GM21526 (cell line): ENCODE data around the gene BICRA.
A peak's percentile ranks its signal among the peaks of the same experiment; 100 is the strongest.

Source experiments
- ATAC-seq: cut with Tn5 transposase; IDR thresholded peaks from one replicate; pipeline ENCODE4 v1.9.1; 2021; ENCODE audit warnings: moderate library complexity; ENCODE audit not compliant: unreplicated experiment, low FRiP score

BICRA gene

DNA sequence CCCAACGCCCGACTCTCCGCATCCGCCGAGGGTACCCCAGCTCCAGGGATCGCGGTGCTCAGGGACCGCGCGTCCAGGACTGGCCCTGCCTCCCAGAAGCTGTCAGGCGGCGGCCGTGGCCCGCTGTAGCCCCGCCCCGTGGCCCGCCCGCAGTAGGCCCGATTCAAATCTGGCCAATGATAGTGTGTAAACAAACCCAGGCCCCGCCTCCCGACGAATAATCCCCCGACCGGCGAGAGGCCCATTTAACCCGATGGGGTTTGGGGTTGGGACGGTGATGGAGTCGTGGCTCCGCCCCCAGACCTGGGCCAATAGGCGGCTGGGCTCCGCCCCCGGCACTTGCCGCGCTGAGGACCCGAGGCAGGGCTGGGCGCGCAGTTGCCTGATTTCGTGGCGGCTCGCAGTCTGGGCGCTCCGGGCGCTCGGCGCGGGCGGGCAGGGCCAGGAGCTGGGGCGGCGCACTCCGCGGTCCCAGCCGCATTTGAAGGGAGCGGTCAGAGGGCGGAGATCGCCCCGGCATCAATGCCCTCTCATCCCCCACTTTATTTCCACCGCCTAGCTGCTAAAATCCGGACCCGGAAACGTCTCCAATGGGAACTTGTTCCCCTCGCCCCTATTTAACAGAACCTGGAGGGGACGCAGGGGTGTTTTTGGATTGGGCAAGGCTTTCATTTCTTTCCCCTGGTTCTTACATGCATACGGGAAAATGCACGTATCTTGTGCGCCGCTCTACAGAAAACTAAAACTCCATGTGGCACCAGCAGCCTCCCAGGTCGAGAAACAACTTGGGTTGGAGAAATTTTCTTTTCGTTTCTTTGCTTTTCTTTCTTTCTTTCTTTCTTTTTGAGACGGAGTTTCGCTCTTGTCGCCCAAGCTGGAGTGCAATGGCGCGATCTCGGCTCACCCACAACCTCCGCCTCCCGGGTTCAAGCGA is 8.4 kb upstream of the BICRA start:
- peak; percentile 93 for ATAC-seq

GRCh38 chr19:47601180-47601904 is 7.6 kb upstream of the BICRA start:
- ATAC-seq = no peak

DNA sequence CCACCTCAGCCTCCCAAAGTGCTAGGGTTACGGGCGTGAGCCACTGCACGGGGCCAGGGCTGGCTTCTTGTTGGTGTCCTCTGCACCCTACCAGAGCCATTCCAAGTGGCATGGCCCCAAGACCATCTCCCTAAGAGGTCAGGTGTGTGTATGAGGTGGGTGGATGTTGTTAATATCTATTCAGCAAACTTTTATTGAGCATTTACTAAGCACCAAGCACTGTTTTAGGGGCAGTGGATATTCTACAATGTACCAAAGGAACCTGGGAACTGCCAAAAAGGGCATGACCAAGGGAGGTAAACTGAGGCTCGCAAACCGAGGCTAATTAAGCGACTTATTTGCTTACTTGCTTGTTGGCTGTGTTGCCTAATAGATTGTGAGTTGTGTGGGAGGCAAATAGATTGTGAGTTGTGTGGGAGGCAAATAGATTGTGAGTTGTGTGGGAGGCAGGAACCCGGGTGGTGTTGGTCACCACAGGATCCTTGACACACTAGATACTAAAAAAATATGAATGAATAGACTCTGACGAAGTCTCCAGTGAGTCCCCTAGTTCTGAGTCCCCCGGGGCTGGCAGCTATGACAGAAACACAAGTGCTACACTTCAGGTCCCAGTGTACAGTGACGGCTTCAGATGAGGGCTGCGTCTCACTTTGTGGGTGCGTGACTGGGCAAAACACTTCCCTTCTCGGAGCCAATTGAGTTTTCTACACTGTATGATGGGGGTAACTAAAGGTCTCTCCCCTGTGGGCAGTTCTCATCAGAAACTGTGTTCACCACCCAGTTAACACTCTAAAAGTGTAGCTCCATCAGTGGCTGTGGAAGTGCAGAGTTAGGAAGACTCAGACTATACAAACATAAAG is 5.0 kb upstream of the BICRA start:
- ATAC-seq = no peak

- ATAC-seq = no peak
Observed at GRCh38 chr19:47607564-47608073, 1.3 kb upstream of the BICRA start.

DNA sequence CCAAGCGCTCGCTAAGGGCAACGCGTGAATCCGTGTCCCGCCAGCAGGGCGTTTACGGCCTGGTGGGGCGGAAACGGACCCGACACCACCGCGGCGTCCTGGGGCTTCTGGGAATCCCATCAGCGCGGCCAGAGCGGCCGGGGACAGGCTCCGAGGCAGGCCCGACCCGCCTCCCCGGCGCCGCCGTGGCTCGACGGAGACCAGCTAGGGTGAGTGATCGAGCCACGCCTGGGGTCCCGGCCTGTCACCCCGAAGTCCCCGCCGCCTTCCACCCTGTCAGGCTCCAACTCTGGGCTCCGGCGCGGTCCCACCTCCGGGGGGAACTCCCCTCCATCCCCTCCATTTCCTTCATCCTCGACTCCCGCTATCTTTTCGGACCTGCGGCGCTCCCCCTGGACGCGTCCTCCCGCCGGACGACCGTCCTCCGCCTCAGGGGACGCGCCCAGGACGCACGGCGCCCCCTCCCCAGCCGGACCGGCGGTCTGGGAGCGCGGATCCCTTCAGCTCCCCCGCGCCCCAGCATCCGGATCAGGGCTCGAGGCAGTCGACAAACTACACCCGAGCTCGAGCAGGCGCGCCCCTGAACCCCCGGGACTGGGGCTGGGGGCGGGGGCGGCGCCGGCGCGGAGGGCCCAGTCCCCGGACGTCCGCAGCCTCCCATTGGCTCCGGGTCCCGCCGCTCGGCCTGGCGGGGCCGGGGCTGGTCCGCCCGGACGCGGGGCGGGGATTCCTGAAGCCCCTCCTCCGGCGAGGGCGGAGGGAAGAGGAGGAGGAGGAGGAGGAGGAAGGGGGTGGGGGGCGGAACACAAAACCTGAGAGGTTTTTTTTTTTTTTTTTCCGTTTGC is 638 bp upstream of the BICRA start:
- ATAC-seq = peak; percentile 68

DNA sequence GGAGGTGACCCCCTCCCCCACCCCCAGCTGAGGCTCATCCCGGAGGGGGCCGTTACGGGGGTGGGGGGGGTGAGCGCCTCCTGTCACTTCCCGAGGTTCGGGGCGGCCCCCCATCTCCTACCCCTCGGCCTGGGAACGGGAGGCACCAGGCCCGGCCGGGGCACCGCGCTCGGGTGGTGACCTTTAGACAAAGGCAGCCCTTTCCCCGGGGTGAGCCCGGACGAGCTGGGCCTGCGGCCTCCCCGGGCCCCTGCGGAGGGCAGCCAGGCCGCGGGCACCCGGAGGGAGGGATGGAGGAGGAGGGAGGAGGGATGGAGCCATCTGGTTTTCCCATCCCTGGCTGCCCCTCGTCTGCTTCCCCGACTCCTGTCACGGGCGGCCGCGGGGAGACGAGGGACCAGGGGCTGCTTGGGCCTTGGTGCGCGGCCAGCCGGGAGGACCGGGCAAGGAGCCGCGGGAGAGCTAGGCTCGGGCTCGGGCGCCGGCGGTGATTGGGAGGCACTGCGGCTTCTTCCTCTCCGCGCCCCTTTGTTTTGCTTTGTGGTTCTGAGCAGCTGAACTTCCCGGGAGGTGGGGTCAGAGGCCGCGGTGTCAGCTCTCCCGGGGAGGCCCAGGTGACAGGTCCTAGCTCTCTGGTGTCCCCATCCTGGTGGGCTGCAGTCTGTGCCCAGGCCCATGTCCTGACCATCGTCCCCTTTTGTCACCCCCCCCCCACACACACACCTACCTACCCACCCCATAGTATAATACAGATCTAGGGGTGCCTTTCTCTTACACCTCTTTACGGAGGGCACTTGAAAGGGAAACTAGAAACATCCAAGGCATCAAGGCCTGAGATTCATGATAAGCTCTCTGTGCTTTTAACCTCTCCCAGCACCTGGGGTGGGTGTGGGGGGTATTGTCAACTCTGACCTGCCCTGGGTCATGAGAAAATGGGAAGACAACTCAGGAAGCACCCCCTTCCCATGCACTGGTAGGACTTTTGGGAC is 1.3 kb downstream of the BICRA start:
- no peak for ATAC-seq

GRCh38 chr19:47610902-47611301 is 2.0 kb downstream of the BICRA start:
- ATAC-seq = no peak

DNA sequence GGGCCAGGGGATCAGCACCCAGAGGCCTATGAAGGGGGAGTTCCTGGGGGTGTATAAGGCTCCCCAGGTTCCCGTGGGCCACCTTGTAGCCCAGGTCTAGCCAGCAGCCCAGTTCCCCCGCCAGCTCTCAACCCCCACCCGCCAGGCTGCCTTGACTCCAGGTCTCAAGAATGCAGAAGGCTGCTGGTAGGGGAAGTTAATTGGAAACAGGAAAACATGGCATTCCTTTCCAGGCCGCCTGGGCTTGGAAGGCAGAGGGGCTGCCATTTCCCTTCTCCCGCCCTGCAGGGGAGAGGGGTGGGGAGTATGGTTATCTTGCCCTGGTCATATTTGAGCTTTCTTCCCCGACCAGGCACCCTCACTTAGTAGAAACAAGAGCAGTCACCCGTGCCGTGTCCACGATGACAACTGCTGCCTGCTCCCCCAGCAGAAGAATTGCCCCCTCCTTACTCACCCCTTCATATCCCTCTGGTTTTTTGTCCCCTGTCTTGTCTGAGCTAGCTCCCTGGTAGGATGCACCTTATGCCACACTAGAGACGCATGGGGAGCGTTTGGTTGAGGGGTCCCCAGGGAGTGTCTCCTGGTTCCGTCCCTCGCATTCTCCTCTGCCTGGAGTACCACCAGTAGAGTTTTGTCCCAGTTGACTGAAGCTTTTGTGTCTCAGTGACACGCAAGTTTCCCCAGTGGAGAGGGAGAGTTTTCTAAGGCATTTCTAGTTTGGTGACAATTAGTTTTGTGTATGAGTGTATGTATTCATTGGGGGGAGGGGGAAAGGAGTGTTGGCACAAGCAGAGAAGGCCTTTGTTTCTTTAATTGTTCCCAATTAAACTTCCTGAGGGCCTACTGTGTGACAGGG is 4.5 kb downstream of the BICRA start:
- ATAC-seq = no peak

DNA sequence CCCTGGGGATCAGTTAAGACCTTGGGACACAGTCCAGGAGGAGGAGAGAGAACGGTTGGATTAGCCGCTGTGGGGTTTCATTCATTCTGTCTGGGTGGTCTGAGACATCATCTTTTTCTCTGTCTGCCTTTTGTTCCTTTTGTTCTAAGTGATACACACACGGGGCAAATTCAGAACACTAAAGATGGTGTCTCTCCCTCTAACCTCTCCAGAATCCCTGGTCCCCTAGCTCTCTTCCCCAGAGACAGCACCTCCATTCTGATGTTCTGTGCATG is 5.0 kb downstream of the BICRA start:
- ATAC-seq = no peak

DNA sequence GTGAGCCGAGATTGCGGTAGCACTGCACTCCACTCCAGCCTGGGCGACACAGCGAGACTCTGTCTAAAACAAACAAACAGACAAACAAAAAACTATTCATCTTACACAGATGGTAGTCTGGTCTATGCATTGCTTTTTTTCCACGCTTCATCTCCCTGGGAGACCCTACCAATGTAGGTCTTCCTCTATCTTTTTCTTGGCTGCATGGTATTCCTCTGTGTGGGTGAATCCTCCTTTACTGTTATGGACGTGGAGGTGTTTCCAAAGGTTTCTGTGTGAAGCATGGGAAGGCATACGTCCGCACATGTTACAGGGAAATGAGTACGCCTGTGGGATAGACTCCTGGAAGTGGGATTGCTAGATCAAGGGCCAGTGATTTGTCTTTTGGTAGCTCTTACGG is 5.6 kb downstream of the BICRA start:
- ATAC-seq = no peak

- ATAC-seq = no peak
Observed at GRCh38 chr19:47615230-47615629, 6.3 kb downstream of the BICRA start.

GRCh38 chr19:47615714-47616113 is 6.8 kb downstream of the BICRA start:
- ATAC-seq = no peak

- ATAC-seq = no peak
Observed at GRCh38 chr19:47618771-47619170, 9.8 kb downstream of the BICRA start.

- ATAC-seq = no peak
Observed at GRCh38 chr19:47619763-47620162, 10.8 kb downstream of the BICRA start.

DNA sequence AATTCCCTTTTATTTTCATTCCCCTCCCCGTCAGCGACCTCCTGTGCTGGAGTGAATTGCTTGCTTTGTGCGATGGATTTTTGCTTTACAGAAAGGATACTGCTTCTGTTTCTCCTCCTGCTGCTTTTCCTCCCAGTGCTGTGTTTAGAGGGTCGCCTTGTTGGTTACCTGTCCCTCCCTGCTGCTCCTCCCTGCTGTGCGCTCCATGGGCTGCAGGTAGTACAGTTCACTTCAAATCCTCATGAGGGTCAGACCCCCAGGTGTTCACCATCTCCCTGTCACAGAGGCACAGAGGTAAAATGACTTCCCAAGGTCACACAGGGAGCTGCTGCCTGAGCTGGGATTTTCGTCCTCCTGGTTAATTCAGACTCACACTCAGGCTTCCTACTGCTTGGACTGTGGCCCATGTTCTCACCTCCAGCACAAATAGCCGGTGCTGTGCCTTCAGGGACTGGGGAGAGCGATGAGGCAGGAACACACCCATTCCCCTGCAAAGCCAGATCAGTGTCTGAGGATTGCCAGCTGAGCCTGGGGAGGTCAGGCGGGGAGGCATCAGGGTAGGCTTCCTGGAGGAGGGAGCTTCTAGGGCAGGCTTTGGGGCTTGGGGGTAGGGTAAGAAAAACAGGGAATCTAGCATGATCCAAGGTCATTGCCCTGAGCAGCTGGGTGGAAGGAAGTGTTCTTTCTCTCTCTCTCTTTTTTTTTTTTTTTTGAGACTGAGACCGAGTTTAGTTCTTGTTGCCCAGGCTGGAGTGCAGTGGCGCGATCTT is 14.4 kb downstream of the BICRA start:
- no peak for ATAC-seq

DNA sequence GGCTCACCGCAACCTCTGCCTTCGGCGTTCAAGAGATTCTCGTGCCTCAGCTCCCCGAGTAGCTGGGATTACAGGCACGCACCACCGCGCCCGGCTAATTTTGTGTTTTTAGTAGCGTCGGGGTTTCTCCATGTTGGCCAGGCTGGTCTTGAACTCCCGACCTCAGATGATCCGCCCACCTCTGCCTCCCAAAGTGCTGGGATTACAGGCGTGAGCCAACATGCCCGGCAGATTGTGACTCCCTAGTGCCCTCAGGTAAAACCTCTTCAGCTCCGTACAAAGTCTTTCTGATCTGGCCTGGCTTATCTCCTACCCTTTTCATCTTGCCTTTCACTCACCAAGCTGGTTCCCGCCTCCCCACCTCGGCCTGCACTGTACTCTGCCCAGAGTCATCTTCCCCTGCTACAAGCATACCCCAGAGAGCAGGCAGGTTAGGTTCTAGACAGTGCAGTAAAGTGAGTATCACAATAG is 15.0 kb downstream of the BICRA start:
- no peak for ATAC-seq

- ATAC-seq = no peak
Observed at GRCh38 chr19:47625650-47626049, 16.7 kb downstream of the BICRA start.
